HG02763 (cell line): ENCODE measurements around the gene POU2F3.

Experiments
- ATAC-seq: cut with Tn5 transposase; IDR thresholded peaks from one replicate; pipeline ENCODE4 v1.9.1; 2021; ENCODE audit warnings: mild to moderate bottlenecking, moderate library complexity; ENCODE audit not compliant: unreplicated experiment

POU2F3 gene

DNA sequence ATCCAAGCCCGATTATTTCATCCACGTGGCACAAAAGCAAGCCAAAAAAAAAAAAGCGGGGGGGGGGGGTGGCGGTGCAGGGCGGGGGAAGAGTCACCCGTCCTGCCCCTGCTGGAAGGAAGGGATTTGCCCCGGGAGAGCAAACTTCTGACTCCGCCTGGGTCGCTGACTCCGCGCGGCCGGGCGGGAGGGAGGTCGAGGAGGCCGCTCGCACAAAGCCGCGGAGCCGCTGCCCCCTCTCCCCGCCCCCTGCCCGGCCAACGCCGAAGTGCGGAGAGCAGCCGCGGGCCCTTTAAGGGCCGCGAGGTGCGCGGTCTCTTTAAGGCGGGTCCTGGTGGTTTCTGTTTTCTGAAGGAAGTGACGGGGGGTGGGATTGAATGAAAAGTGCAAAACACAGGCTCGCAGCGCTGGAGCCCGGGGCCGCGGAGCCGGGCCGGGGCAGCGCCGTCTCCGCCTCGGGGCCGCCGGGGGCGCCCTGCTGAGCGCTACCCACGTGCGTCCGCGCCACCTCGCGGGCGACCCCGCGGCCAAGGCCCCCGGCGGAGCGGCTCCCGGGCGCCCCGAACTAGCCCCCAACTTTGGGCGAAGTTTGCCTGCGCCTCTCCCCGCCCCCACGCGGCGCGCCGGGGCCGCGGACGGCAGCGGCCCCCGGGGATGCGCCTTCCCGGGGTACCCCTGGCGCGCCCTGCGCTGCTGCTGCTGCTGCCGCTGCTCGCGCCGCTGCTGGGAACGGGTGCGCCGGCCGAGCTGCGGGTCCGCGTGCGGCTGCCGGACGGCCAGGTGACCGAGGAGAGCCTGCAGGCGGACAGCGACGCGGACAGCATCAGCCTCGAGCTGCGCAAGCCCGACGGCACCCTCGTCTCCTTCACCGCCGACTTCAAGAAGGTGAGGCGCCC is 29.1 kb upstream of the POU2F3 start, which contains the start of gene OAF:
TSS of gene OAF (plus strand) at position 407 of the 896 bp plus-strand sequence. CDS start at position 655, 248 bp downstream.
- ATAC-seq = peak; percentile 70

DNA sequence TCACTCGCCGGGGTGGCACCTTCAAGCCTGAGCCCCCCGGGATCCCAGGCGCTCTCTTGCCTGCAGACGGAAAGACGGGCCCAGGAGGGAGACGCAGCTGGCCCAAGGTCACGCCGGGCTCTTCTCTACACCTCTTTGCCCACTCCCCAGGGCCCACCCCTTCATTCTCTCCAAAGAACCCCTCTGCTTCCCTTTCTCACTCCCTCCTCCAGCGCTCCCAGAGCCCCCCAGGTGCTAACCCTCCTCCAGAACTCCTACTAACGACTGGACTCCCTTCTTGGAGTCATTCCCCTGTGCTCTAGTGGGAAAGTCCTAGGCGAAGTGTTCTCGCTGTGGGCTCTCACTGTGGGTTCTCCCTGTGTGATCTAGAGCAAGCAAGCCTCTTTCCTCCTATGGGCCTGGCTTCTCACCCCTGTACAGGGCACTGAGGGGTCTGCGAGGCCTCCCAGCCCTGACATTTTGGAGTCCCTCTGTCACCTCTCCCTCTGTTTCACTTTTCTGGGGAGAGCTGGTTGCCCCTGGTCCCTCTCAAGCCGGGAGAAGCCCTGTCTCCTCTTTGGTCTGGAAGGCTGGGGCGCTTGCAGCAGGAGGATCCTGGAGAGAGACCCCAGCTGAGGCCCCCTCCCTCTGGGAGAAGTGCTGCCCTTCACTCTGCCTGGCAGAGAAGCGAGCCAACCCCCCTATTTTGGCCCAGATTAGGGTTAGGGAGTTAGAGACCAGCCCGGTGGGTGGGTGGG is 28.2 kb upstream of the POU2F3 start:
- peak; percentile 4 for ATAC-seq

DNA sequence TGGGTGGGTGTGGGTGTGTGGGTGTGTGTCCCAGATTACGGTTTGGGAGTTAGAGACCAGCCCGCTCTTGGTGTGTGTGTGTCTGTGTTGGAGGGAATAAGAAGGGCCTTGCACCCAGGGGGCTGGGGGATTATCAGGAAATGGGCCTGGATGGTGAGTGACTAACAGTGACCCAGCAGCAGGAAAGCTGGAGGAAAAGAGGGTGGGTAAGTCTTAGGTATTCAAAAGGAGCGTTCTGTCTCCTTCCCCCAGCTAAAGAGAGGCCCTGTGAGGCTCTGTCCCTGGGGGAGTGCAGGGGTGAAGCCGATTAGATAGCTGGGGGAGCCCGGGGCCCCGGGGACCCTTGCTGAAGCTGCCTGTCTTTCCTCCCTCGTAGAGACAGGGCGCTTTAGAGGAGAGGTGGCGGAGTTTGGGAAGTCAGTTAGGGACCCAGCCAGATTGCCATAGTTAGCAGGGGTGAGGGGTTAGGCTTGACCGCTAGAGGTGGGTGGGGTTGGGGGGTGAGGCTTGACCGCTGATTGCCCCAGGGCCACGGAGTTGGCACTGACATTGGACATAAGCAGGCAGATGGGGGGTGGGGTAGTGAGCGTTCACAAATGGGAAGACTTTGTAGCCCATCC is 27.6 kb upstream of the POU2F3 start:
- ATAC-seq = no peak

DNA sequence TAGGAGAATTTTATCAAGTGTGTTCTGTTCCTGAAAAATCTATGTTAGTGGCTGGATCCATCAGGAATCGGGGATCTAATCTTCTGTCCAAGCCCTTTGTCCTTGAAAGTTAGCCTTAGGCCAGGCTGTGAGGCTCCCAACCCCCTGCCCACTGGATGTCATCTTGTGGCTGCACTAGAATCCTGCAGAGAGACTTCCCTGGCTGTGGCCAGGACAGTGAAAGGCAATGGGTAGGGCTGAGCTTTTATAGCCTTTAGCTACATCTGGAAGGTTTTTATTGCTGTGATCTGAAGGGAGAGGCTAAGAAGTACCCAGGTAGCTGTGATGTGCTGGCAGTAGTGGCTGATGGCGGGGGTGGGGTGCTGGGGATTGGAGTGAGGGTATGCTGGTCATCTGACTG is 27.0 kb upstream of the POU2F3 start:
- no peak for ATAC-seq

DNA sequence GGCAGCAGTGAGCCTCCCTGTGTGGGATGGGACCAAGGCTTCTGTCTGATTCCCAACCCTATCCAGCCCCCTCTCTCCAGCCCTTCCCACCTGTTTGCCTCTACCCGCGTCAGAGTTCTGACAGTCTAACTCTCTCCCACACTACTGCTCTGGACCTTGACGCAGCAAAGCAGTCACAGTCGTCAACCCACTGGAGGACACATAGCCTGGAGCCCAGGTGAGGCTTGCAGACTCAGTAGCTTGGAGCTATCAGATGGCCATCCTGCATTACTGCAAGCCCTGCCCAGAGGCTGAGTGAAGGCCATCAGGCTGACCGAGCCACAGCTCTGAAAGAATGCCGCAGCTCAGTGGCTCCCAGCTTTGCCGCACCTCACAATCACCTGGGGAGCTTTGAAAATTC is 25.4 kb upstream of the POU2F3 start:
- no peak for ATAC-seq

DNA sequence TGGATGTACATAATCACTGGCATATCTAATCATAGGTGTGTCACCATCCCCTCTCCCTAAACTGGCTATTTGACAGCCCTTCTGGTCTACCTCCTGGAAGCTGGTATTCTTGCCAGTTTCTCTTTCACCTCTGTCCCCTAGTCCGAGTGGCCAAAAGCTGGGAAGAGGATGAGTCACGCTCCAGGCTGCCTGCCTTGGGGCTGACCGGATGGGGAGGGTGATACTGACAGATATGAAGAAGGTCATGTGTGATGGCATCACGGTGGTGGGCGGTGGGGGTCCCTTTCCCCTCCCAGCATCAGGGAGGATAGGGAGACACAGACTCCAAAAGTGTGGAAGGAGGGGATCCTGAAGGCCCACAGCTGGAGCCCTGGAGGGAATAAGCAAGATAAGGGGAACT is 24.3 kb upstream of the POU2F3 start:
- no peak for ATAC-seq

DNA sequence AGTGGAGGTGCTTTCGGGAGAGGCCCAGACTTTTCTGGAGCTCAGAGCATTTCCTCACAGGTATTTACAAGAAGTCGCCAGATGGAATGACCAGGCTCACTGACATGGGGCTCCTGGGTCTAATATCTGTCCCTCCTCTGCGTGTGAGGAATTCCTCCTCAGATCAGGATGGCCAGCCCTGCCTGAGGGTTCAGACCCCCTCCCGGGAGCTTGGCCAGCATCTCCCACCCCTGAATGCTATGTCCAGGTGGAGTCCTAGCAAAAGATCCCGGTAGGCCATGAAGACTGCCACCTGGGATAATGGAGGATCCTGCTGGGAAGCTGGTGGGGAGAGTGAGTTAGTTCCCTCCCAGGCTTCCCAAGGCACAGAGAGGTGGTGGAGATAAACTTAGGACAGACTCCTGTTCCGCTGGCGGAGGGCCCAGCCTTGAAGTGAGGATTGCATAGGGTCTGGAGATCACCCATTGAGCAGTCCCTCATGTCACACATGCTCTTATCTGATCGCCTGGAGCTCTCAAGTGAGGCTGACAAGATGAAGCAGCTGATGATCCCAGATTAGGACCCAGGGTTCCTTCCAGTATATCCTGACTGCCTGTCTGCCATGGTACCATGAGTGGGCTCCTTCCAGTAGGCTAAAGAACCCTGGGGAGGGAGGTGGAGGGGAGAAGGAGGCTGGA is 23.4 kb upstream of the POU2F3 start:
- ATAC-seq = no peak

DNA sequence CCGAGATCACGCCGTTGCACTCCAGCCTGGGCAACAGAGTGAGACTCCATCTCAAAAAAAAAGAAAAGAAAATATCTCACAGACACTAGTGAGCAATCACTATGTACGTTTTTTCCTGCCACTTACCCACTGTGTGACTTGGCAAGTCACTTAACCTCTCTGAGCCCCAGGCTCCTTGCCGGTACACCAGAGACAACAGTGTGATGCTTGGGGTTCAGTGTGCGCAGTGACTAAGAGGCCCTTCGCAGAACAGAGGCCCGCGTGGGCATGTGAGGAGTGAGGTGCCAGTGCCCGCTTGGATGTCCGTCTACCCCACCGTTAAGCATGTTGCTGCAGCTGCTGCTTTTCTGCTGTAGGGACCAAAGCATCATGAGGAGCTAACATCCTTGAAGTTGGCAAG is 22.4 kb upstream of the POU2F3 start:
- no peak for ATAC-seq

DNA sequence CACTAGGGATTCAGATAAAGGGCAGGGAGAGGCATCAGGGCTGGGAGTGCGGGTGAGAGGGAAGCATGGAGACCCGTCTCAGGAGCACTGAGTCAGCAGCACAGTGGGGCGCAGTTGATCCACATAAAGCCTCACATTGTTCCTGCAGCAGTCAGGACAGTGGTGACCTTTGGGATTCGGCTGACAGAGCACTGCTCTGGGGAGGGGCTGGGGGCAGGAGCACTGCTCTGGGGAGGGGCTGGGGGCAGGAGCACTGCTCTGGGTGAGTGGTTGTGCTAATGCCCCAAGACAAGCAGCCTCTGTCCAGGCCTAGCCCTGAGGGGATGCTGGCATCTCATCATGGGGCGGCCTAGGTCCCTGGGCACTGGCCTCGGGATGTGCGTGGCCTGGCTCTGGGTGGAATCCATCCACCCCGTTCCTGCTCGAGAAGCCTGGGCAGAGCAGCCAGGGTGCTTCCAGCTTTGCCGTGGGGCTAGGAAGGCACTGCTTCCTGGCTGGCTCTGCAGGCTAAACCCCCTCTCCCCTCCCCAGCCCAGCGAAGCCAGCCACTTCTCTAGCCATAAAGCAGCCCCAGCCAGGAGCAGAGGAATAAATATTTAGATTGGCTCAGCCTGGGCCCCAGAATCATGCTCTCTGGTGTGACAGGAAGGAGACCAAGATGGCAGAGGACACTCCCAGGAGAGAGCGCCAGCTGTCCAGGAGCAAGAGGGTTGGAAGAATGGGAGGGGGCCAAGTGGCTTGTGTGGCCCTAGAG is 21.8 kb upstream of the POU2F3 start:
- no peak for ATAC-seq

DNA sequence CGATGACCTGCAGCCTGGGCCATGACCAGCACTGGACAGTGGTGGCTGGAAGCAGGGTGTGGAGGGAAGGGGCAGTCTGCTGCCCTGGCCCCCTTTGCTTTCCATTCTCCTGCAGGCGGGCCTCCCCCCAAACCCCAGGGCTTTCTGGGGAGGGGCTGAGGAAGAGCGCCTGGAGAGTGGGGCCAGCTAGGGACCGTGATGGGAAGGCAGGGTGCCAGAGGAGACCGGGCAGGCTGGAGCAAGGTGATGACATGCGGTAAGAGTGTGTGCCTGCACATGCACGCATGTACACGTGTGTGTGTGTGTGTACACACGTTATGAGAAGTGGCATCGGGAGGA is 21.3 kb upstream of the POU2F3 start:
- ATAC-seq = no peak

DNA sequence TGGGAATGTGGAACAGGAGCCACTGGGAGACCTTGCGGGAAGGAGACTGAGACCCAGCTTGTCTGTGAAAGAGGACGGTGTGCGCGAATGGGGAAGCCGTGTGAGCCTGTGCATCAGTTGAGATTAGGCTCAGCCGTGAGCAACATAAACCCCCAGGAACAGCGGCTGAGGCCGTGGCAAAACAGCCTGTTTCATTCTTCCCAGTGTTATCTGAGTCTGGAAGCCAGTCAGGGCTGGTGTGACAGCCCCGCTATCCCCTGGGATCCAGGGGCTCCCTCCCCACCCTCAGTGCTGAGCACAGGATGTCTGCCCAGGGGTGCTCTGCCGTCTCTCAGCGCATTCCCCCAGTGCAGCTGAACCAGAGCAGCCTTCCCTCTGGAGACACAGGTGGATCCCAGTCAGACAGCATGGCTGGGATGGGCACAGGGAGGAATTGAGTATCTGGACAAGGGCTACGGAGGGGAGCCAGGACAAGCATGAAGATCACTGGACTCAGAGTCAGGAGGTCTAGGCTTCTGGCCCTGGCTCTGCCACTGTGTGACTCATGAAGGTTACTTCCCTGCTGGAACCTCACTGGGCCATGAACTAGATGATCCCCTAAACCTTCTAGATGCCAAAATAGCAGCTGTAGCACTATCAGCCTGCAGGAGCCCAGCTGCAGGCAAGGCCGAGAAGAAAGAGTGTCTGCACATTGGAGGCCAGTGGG is 20.6 kb upstream of the POU2F3 start:
- no peak for ATAC-seq

DNA sequence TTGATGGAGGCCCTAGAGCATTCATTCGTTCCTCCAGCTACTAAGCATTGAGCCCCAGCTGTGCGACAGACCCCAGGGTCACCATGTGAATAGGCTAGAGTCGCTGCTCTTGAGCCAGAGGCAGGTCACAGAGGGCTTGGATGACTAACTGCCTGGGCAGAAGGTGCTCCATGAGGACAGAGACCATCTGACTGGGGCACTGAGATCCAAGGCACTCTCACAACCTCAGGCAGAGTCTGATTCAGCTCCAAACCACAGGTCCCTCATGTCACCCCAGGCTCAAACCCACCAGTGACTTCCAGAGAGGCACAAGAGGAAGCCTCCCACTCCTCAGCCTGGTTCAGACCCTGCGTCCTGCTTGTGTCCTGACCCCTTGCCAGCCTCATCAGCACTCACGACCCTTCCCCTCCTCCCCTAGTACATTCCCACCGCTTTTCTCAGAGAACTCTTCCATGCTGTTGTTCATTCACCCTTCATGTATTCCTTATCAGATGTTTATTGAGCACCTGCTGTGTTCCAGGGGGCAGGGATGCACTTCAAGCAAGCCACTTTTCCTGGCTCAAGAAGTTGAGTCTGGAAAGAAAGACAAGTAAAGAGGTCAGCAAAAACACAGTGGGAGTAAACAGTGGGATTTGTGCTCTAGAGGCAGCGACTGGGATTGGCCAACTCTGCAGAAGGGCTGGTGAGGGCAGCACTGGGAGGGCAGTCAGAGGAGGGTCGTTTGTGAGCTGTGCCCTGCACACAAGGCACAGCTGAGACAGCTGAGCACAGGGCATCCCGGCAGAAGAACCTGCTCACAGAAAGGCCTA is 19.8 kb upstream of the POU2F3 start:
- ATAC-seq = no peak

DNA sequence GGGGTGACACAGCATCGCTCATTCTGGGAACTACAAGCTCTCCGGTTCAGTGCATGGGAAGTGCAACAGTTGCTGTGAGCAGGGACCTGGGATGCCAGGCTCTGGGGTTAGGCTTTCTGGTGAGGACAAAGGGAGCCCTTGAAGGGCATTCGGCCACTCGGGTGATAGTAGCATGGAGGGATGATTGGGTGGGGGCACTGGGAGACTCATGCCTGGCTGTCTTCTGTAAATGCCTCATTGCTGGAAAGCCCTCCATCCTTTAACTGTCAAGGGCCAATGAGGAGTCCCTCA is 19.2 kb upstream of the POU2F3 start:
- no peak for ATAC-seq

DNA sequence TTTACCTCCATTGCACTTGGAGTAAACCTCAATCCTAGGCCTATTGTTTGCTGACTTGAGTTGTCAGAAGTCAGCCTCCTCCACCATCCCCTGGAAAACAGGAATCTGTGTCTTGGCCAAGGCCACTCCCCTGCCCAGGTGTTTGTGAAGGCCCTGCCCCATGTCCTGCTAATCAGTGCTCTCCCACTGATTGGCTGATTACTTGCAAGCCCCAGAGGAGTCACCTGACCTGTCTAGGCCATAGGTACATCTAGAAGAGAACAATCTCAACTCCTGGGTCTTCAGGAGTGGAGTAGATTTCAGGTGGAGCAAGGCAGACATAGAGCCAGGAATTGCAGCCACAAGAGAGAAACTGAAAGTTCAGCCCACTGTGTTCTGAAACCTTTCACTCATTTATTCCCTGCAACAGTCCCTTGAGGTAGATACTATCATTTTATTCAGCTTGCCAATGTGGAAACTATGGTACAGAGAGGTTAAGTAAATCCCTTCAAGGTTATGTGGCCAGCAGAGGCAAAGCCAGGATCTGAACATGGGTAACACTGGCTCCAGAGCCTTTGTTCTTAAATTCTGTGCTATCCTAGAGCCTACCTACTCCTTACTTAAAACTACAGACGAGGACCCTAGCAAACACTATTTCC is 18.7 kb upstream of the POU2F3 start:
- ATAC-seq = no peak

DNA sequence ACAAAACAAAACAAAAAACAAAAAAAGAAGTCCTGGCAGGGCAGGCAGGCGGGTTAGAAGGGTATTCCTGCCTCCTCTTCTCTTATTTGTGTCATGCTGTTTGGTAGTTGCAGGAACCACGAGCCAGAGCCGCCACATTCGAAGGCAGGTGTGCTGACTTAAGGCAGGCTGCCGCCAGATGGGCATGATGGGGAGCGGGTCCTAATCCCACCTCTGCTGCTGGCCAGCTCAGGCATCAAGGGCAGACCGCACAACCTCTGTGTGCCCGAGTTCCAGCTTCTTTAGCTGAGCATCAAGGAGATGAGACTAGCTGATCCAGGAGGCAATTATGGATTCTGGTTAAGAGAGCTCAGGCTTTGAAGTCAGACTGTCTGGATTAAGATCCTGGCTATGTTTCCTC is 17.0 kb upstream of the POU2F3 start:
- no peak for ATAC-seq

DNA sequence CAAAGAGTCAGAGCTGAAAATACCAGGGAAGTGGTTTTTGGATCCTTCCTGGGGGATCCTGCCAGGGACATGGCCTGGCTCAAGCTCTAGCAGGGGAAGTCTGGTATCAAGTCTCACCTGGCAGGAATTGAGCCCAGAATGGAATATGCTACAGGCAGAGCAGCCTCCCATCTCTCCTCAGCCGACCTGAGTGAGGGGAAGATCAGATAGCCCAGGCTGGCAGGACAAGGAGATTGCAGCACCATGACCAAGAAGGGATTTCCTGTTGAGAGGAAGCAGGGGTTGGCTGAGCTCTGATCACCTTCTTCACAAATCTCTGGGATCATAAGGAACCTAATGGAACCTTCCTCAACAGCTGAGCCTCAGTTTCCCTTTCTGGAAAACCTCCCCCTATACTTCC is 16.1 kb upstream of the POU2F3 start:
- no peak for ATAC-seq

DNA sequence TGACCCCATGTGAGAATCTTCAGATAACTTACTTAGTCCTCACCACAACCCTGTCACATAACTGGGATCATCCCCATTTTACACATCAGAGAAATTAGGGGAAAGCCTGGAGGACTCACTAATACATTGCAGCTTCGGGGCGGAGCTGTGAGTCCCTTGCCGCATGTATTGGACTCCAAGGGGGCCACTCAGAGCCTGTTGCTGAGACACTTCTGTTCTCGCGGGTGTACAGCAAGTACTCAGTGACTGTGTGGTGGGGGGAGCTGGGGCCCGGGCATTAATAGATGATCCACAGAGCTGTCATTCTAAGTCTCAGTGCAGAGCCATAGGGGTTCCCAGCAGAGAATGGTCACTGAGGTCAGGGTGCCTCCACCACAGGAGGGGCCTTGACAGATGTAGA is 15.6 kb upstream of the POU2F3 start:
- no peak for ATAC-seq

DNA sequence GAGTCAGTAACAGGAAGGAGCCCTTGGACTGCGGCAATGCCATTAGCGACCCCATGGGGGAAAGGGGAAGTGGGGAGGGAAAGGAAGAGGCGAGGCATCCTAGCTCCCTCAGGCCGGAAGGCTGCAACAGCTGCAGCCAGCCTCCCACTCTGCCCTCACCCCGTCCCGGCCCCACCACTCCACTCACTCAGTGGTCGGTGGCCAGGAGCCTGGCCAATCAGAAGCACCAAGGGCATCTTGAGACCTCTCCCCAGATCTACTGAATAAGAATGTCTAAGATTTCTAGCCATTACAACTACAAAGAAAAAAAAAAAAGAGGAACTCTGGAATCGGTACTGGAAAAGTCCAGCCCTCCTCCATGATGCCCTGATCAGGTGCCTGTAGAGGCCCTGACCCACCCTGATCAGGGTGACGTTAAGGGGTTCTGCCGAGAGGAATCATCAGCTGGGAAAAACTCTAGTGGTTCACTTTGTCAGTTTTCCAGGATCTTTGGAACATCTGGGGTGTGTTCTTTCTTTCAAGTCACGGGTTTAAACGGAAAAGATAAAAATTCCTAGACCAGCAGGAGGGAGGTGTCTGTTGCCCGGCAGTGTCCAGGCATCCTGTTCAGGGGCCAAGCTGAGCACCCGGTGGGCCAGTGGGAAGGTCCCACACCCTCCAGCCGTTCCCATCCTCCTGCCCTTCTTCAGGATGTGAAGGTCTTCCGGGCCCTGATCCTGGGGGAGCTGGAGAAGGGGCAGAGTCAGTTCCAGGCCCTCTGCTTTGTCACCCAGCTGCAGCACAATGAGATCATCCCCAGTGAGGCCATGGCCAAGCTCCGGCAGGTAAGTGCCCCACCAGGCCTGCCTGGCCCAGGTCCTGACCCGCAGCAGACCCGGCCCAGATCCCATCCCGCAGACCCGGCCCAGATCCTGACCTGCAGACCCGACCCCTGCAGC is 14.7 kb upstream of the POU2F3 start:
- ATAC-seq = no peak
